ENCODE results near the gene HIF1A.

The HIF1A gene

GRCh38 chr14:61716956-61717355 is 21.6 kb downstream of the HIF1A start:
- no peak for DNase-seq (ENCODE audit: low read depth)
- no peak for TF ChIP-seq CTCF (IDR thresholded peaks at IDR 0.05; ENCODE audit: control insufficient read depth, extremely low read depth, insufficient read depth)
- no peak overlapping the region for H3K4me3 ChIP-seq (ENCODE audit: low read depth, low read length)

- no peak overlapping the region for H3K4me3 ChIP-seq (ENCODE audit: low read depth, low read length)
- no peak for DNase-seq (ENCODE audit: low read depth)
- TF ChIP-seq CTCF (IDR thresholded peaks at IDR 0.05; ENCODE audit: control insufficient read depth, extremely low read depth, insufficient read depth), result no peak
Observed at GRCh38 chr14:61718039-61718438, 22.7 kb downstream of the HIF1A start.

GRCh38 chr14:61719344-61720293 is 24.3 kb downstream of the HIF1A start:
- H3K4me3 ChIP-seq (ENCODE audit: low read depth, low read length), result no peak overlapping the region
- DNase-seq (ENCODE audit: low read depth), result no peak
- TF ChIP-seq CTCF (IDR thresholded peaks at IDR 0.05; ENCODE audit: control insufficient read depth, extremely low read depth, insufficient read depth), result no peak

GRCh38 chr14:61720294-61720661 is 25.0 kb downstream of the HIF1A start:
- DNase-seq (ENCODE audit: low read depth), result no peak
- H3K4me3 ChIP-seq (ENCODE audit: low read depth, low read length), result no peak overlapping the region

GRCh38 chr14:61720741-61721140 is 25.4 kb downstream of the HIF1A start:
- no peak overlapping the region for H3K4me3 ChIP-seq (ENCODE audit: low read depth, low read length)
- no peak for DNase-seq (ENCODE audit: low read depth)
- no peak for TF ChIP-seq CTCF (IDR thresholded peaks at IDR 0.05; ENCODE audit: control insufficient read depth, extremely low read depth, insufficient read depth)

More at GRCh38 chr14:61720294-61720661, 25.0 kb downstream of the HIF1A start:
- TF ChIP-seq CTCF (IDR thresholded peaks at IDR 0.05; ENCODE audit: control insufficient read depth, extremely low read depth, insufficient read depth), result no peak

- no peak overlapping the region for H3K4me3 ChIP-seq (ENCODE audit: low read depth, low read length)
- DNase-seq (ENCODE audit: low read depth), result no peak
- no peak for TF ChIP-seq CTCF (IDR thresholded peaks at IDR 0.05; ENCODE audit: control insufficient read depth, extremely low read depth, insufficient read depth)
Observed at GRCh38 chr14:61724133-61724532, 28.8 kb downstream of the HIF1A start.
